Measurements from ENCODE around the gene UQCR10. TPM values are rescaled to one million over a fixed set of nuclear protein-coding genes. Genes with fewer than 3 reads are reported as not detected.

The UQCR10 gene
- total RNA-seq = 43.4 and 55.5 TPM in 2 replicates

DNA sequence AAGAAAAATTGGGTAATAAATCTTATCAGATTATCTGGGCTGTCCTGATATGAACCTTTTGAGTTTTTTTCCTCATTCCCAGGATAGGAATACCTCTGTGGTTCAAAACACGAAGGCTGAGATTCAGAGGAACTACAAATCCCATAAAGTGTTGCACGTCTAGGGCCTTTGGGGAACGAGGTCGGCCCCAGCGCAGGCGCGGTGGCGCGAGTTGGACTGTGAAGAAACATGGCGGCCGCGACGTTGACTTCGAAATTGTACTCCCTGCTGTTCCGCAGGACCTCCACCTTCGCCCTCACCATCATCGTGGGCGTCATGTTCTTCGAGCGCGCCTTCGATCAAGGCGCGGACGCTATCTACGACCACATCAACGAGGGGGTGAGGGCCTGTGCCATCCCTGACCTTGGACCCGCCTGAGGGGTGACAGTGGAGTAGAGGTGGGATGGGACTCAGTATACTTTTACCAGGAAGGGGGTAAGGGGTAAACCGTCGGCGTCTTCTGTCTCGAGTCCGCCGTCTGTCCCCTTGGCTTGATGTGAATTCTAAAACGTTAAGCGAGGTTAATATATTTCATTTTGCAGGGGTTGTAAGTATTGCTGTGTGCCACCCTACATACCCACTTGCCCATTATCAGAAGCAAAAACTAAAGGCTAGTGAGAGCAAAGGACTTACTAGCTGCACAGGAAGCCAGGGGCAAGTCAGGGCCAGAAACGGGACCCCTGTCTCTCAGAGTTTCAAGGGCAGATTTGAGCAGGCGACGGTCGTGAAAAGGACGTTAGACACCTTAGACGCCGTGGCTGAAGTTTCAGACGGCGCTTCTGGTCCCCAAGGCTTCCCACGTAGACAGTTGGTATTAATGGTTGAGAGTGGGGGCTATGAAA, at the start of gene UQCR10:
TSS of gene UQCR10 (plus strand) at position 199 of the 881 bp plus-strand sequence. CDS start at position 229, 30 bp downstream.

GRCh38 chr22:29719899-29720645, 47.1 kb upstream of the UQCR10 start, which contains the start of gene CABP7:
Gene CABP7, plus strand, starts transcription at chr22:29720003. Its CDS starts 422 bp downstream, at chr22:29720425.

DNA sequence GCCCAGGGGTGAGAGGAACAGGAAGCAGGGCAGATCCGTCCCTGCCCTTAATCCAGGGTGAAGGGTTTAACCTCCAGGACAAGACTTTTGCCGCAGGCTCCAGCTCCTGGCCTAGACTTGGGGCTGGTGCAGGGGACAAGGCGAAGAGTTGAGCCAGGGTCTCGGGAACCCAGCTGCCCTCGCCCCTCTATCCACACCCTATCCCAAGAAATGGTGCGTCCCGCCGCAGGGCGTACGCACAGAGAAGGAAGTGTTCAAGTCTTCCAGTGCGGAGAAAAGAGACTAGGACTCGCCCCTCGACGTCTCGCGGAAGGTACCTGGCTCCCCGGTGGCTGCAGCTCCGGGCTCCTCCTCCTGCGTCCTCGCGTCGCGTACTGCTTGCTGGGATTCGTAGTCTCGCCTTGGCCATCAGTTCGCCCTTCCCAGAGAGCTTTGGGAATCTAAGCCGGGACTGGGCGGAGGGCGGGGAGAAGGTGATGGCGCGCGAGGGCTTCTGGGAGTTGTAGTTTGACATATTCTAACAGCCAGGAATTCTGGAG, 468 bp upstream of the UQCR10 start, which contains the start of gene ZMAT5:
TSS of gene ZMAT5 (minus strand) at position 376 of the 539 bp plus-strand sequence. CDS start 18,463 bp downstream, outside the sequence.

Small RNA genes lying within 50 kb of the gene (small RNA-seq; reads per million reads assigned to genes)
- not detected for gene RF00019

Other genes starting within 250 kb of the UQCR10 start
- 59.9 and 65.0 TPM in 2 replicates for gene THOC5, start 213.6 kb upstream of the UQCR10 start, total RNA-seq
- 32.0 and 72.8 TPM in 2 replicates for gene NIPSNAP1, start 186.3 kb upstream of the UQCR10 start, total RNA-seq
- 164 and 209 TPM in 2 replicates for gene NF2, start 163.7 kb upstream of the UQCR10 start, total RNA-seq
- gene CABP7, start 47.4 kb upstream of the UQCR10 start, total RNA-seq = not detected in 2 replicates
- 10.8 and 17.3 TPM in 2 replicates for gene ZMAT5, start 362 bp upstream of the UQCR10 start, total RNA-seq
- 35.9 and 45.4 TPM in 2 replicates for gene ASCC2, start 70.9 kb downstream of the UQCR10 start, total RNA-seq
- 36.5 and 36.9 TPM in 2 replicates for gene MTMR3, start 115.8 kb downstream of the UQCR10 start, total RNA-seq

Measured in vein endothelial cell (primary cell).